OCI-LY7 (cell line): Measurements from ENCODE around the gene RINL. TPM values are rescaled to one million over a fixed set of nuclear protein-coding genes. Genes with fewer than 3 reads are reported as not detected.

Experiments
- BruUV-seq: library from RNA; stranded (reverse); fragments of 400-500 nt; replicated peaks from 2 replicates; lab custom pipeline; 2021; lab: Mats Ljungman, UMichigan
- CTCF ChIA-PET: fragments of 300-600 bp; sonication (Branson Sonifier 250); formaldehyde crosslinking; loops from one replicate; lab custom pipeline; 2022; ENCODE audit warnings: antibody characterized with exemption; ENCODE audit not compliant: unreplicated experiment; lab: Charles Lee
- POLR2A ChIA-PET: fragments of 300-600 bp; sonication (Branson Sonifier 250); formaldehyde crosslinking; loops from one replicate; lab custom pipeline; 2022; ENCODE audit warnings: antibody characterized with exemption; lab: Charles Lee
- DNase-seq: peaks from one replicate; pipeline ENCODE4 v3.0.0-alpha.2; 2015; ENCODE audit warnings: low spot score
- H2AFZ ChIP-seq: fragments of 200-600 bp; sonication (generic), shearing (Covaris generic); 2 replicates; pipeline ENCODE4 v1.6.1; 2014; ENCODE audit warnings: mild to moderate bottlenecking, antibody characterized with exemption, low read length, moderate library complexity
- H3K27ac ChIP-seq: fragments of 200-600 bp; sonication (generic); 2 replicates; pipeline ENCODE4 v1.5.1; 2014; ENCODE audit warnings: mixed run types, low read depth, mild to moderate bottlenecking, moderate library complexity, low read length, inconsistent platforms; ENCODE audit not compliant: poor library complexity, severe bottlenecking
- H3K36me3 ChIP-seq: fragments of 200-600 bp; sonication (generic); 2 replicates; pipeline ENCODE4 v1.6.1; 2014; ENCODE audit warnings: mild to moderate bottlenecking, antibody characterized with exemption, low read length, moderate library complexity, mixed read lengths; ENCODE audit not compliant: insufficient read depth
- H3K4me1 ChIP-seq: fragments of 200-600 bp; sonication (generic); 2 replicates; pipeline ENCODE4 v1.5.1; 2014; ENCODE audit warnings: mild to moderate bottlenecking, low read length; ENCODE audit not compliant: insufficient read depth, poor library complexity, severe bottlenecking
- H3K4me2 ChIP-seq: fragments of 200-600 bp; sonication (generic); 2 replicates; pipeline ENCODE4 v1.6.1; 2014; ENCODE audit warnings: mild to moderate bottlenecking, low read length
- H3K4me3 ChIP-seq: fragments of 200-600 bp; sonication (generic); 2 replicates; pipeline ENCODE4 v1.5.1; 2014; ENCODE audit warnings: mild to moderate bottlenecking, low read depth, low read length; ENCODE audit not compliant: poor library complexity, severe bottlenecking
- H3K79me2 ChIP-seq: fragments of 200-600 bp; sonication (generic); 2 replicates; pipeline ENCODE4 v1.6.1; 2016; ENCODE audit warnings: low read depth, mild to moderate bottlenecking, low read length, moderate library complexity, mixed read lengths; ENCODE audit not compliant: insufficient read depth
- H3K9me2 ChIP-seq: fragments of 200-600 bp; sonication (generic); 2 replicates; pipeline ENCODE4 v1.6.1; 2016; ENCODE audit warnings: mild to moderate bottlenecking, low read length, mixed read lengths; ENCODE audit not compliant: insufficient read depth
- H3K9me3 ChIP-seq: fragments of 200-600 bp; sonication (generic); 2 replicates; pipeline ENCODE4 v1.6.1; 2014; ENCODE audit warnings: mild to moderate bottlenecking, mixed run types, low read length, mixed read lengths
- H4K20me1 ChIP-seq: fragments of 200-600 bp; sonication (generic); 2 replicates; pipeline ENCODE4 v1.6.1; 2014; ENCODE audit warnings: mild to moderate bottlenecking, antibody characterized with exemption, low read length, moderate library complexity, mixed read lengths; ENCODE audit not compliant: insufficient read depth
- CTCF ChIP-seq: fragments of 200-600 bp; sonication (generic); conservative IDR thresholded peaks from 2 replicates; pipeline ENCODE4 v1.5.1; 2014; ENCODE audit warnings: mild to moderate bottlenecking, antibody characterized with exemption, low read length, moderate library complexity, mixed read lengths
- EZH2phosphoT487 ChIP-seq: fragments of 200-600 bp; sonication (generic); IDR thresholded peaks from 2 replicates; pipeline ENCODE4 v1.6.1; 2018; ENCODE audit warnings: low read depth, borderline replicate concordance, mild to moderate bottlenecking, mixed run types, antibody characterized with exemption, low read length, moderate library complexity, mixed read lengths
- intact Hi-C: fragments of 100-400 bp; cut with micrococcal nuclease; formaldehyde crosslinking; loops from one replicate; pipeline ENCODE4 v1.10.0; 2022; ENCODE audit not compliant: unreplicated experiment
- total RNA-seq, 2 experiments: library from RNA; depleted of rRNA in 1 of 2; stranded (reverse); fragments of >200 nt in 1 of 2; shearing (Covaris generic) in 1 of 2; gene quantifications; 2 replicates each; pipeline ENCODE4 v1.2.3, GENCODE V29; 2014 to 2022

Gene RINL
- total RNA-seq, 2 experiments from 2014 or later = 26.3 to 42.1 TPM

- Histone ChIP-seq H3K4me1 (peaks cover 27% of the 10 kb centered on the region), H3K4me3 (no peak overlapping the region), H3K4me2 (no peak overlapping the region), H2AFZ (no peak overlapping the region), H3K9me2 (no peaks in the 10 kb centered on the region), H3K79me2 (peaks cover 68% of the 10 kb centered on the region), H3K9me3 (no peaks in the 10 kb centered on the region), H4K20me1 (peaks cover 50% of the 10 kb centered on the region), H3K27ac (no peak overlapping the region), H3K36me3 (peaks cover 99% of the 10 kb centered on the region)
- DNase-seq = no peak
- ChIA-PET CTCF (no interaction called here), POLR2A (interaction anchor here (1.0 kb wide), 1 partner anchor 11 kb away, joined by 4 read pairs; no protein-coding TSS in a partner anchor)
- BruUV-seq = no TSS peak
- intact Hi-C loops = no loop called here
- TF ChIP-seq EZH2phosphoT487 (no peak), CTCF (no peak)
These were observed 34.8 kb downstream of the RINL start for GRCh38 chr19:38843175-38843758.

GRCh38 chr19:38842439-38843174 lies 35.5 kb downstream of the RINL start:
- Histone ChIP-seq H3K4me3 (no peak overlapping the region), H3K27ac (peak overlapping the region; percentile 20), H3K4me1 (peaks cover 21% of the 10 kb centered on the region), H4K20me1 (peaks cover 45% of the 10 kb centered on the region), H3K79me2 (peaks cover 61% of the 10 kb centered on the region), H3K9me3 (no peaks in the 10 kb centered on the region), H2AFZ (no peak overlapping the region), H3K4me2 (no peak overlapping the region), H3K9me2 (no peaks in the 10 kb centered on the region), H3K36me3 (peaks cover 99% of the 10 kb centered on the region)
- no TSS peak for BruUV-seq
- intact Hi-C loops = no loop called here
- POLR2A ChIA-PET = no interaction called here
- TF ChIP-seq EZH2phosphoT487 = no peak
- no peak for TF ChIP-seq CTCF
- peak; percentile 32 for DNase-seq
- CTCF ChIA-PET = no interaction called here
